Endodermal cell (in vitro differentiated cells): Measurements from ENCODE around the gene NUP43. TPM values are rescaled to one million over a fixed set of nuclear protein-coding genes. Genes with fewer than 3 reads are reported as not detected.

Experiments used
- total RNA-seq, 2 donors: library from RNA; stranded (reverse); fragmentation: NEBNext Ultra II Directional in 1 of 2; extraction: Animal tissue kit (Norgen Biotek cat#: 25700) in 1 of 2; gene quantifications; 2 replicates in 1 of 2; 3 replicates in 1 of 2; pipeline ENCODE4 v1.2.1, GENCODE V29; 2021

The NUP43 gene
- total RNA-seq, 2 donors from 2014 or later, result 80.9 to 85.1 TPM

Other genes with a start within 250 kb of the NUP43 start
- gene PPIL4, start 200.5 kb downstream of the NUP43 start, total RNA-seq, result 10 to 100 TPM; 35.8 to 41.7 TPM
- 10 to 100 TPM; 23.0 to 30.5 TPM for gene GINM1, start 180.2 kb downstream of the NUP43 start, total RNA-seq
- 10 to 100 TPM; 17.1 to 28.2 TPM for gene KATNA1, start 97.8 kb downstream of the NUP43 start, total RNA-seq
- 10 to 100 TPM; 33.7 to 34.7 TPM for gene LATS1, start 28.4 kb downstream of the NUP43 start, total RNA-seq
- 10 to 100 TPM; 68.5 to 72.6 TPM for gene PCMT1, start 3.2 kb upstream of the NUP43 start, total RNA-seq
- 1 to 10 TPM; 3.6 to 6.0 TPM for gene LRP11, start 117.8 kb upstream of the NUP43 start, total RNA-seq
- not detected for gene RAET1E, start 151.6 kb upstream of the NUP43 start, total RNA-seq
- not detected for gene RAET1G, start 176.6 kb upstream of the NUP43 start, total RNA-seq
- gene ULBP2, start 195.5 kb upstream of the NUP43 start, total RNA-seq, result under 1 TPM in 1 of 2 donors, not detected in 1; 0.20 TPM
- under 1 TPM; 0.31 to 0.55 TPM for gene ULBP1, start 217.4 kb upstream of the NUP43 start, total RNA-seq